DOHH2 (cell line): ENCODE data around the gene TMEM154.

Source experiments
- CTCF ChIP-seq: fragments of 200-600 bp; sonication (generic); IDR thresholded peaks from one replicate; pipeline ENCODE4 v1.5.1; 2014; ENCODE audit warnings: antibody characterized with exemption, mild to moderate bottlenecking, low read depth, low read length; ENCODE audit not compliant: poor library complexity, severe bottlenecking
- EZH2phosphoT487 ChIP-seq: fragments of 200-600 bp; sonication (generic); IDR thresholded peaks from 2 replicates; pipeline ENCODE4 v1.6.1; 2017; ENCODE audit warnings: borderline replicate concordance, mild to moderate bottlenecking, antibody characterized with exemption, low read length, moderate library complexity, mixed read lengths

GRCh38 chr4:152640058-152640921 lies 39.5 kb downstream of the TMEM154 start:
- TF ChIP-seq CTCF (peak; percentile 64), EZH2phosphoT487 (no peak)
